ENCODE data around the gene BCAS3.

GRCh38 chr17:61117983-61118382 is 440.3 kb downstream of the BCAS3 start:
- no peak for TF ChIP-seq CTCF (IDR thresholded peaks at IDR 0.05; ENCODE audit: low read depth, low read length)
- TF ChIP-seq EZH2phosphoT487 (IDR thresholded peaks at IDR 0.05; ENCODE audit: low read depth) = no peak

Measured in OCI-LY3 (cell line).